Astrocyte (in vitro differentiated cells and primary cell): ENCODE measurements around the gene ADGRD1. TPM values are rescaled to one million over a fixed set of nuclear protein-coding genes. Genes with fewer than 3 reads are reported as not detected.

Experiments used
- DNase-seq: peaks from one replicate; pipeline ENCODE4 v3.0.0-alpha.2; 2010; ENCODE audit warnings: low read depth
- FAIRE-seq: peaks from 2 replicates; lab custom pipeline; 2011; peaks lifted over from hg19 to GRCh38; lab: Jason Lieb, UNC
- H2AFZ ChIP-seq: 2 replicates; pipeline ENCODE4 v1.6.0; 2012; ENCODE audit warnings: low read depth, low read length, inconsistent platforms
- H3K27ac ChIP-seq: 2 replicates; pipeline ENCODE4 v1.5.1; 2011; ENCODE audit warnings: low read depth, low read length, inconsistent platforms
- H3K27me3 ChIP-seq: 2 replicates; pipeline ENCODE4 v1.6.0; 2011; ENCODE audit warnings: low read length, inconsistent platforms; ENCODE audit not compliant: insufficient read depth
- H3K36me3 ChIP-seq: 2 replicates; pipeline ENCODE4 v1.5.1; 2011; ENCODE audit warnings: low read length, inconsistent platforms; ENCODE audit not compliant: insufficient read depth
- H3K4me1 ChIP-seq: 2 replicates; pipeline ENCODE4 v1.5.1; 2011; ENCODE audit warnings: low read length, inconsistent platforms; ENCODE audit not compliant: insufficient read depth
- H3K4me2 ChIP-seq: 2 replicates; pipeline ENCODE4 v1.6.0; 2012; ENCODE audit warnings: low read length, inconsistent platforms
- H3K4me3 ChIP-seq: 2 replicates; pipeline ENCODE4 v1.5.1; 2011; ENCODE audit warnings: low read depth, mild to moderate bottlenecking, low read length, inconsistent platforms; ENCODE audit not compliant: insufficient read depth
- H3K79me2 ChIP-seq: 2 replicates; pipeline ENCODE4 v1.6.0; 2012; ENCODE audit warnings: mild to moderate bottlenecking, low read length, inconsistent platforms; ENCODE audit not compliant: insufficient read depth
- H3K9ac ChIP-seq: 2 replicates; pipeline ENCODE4 v1.6.0; 2012; ENCODE audit warnings: mild to moderate bottlenecking, low read length, inconsistent platforms
- H3K9me3 ChIP-seq: 2 replicates; pipeline ENCODE4 v1.5.1; 2012; ENCODE audit warnings: low read depth, mild to moderate bottlenecking, low read length, inconsistent platforms; ENCODE audit not compliant: insufficient read depth
- H4K20me1 ChIP-seq: 2 replicates; pipeline ENCODE4 v1.6.0; 2012; ENCODE audit warnings: low read length, inconsistent platforms; ENCODE audit not compliant: insufficient read depth
- H3K27ac Mint-ChIP-seq: one replicate; pipeline ENCODE4 v1.8.0; 2021; ENCODE audit warnings: mild to moderate bottlenecking, mixed read lengths; ENCODE audit not compliant: unreplicated experiment
- H3K27me3 Mint-ChIP-seq: one replicate; pipeline ENCODE4 v1.8.0; 2021; ENCODE audit warnings: low read depth, mixed read lengths; ENCODE audit not compliant: unreplicated experiment
- H3K36me3 Mint-ChIP-seq: one replicate; pipeline ENCODE4 v1.8.0; 2021; ENCODE audit warnings: low read depth, mixed read lengths; ENCODE audit not compliant: unreplicated experiment
- H3K4me1 Mint-ChIP-seq: one replicate; pipeline ENCODE4 v1.8.0; 2021; ENCODE audit warnings: low read depth, mixed read lengths; ENCODE audit not compliant: unreplicated experiment
- H3K4me3 Mint-ChIP-seq: one replicate; pipeline ENCODE4 v1.8.0; 2021; ENCODE audit warnings: mild to moderate bottlenecking, moderate library complexity, mixed read lengths; ENCODE audit not compliant: unreplicated experiment
- H3K9me3 Mint-ChIP-seq: one replicate; pipeline ENCODE4 v1.8.0; 2021; ENCODE audit warnings: mild to moderate bottlenecking, mixed read lengths; ENCODE audit not compliant: unreplicated experiment
- EZH2 ChIP-seq: IDR thresholded peaks from 2 replicates; pipeline ENCODE4 v1.6.1; 2012; ENCODE audit warnings: mild to moderate bottlenecking, low read length, inconsistent platforms; ENCODE audit not compliant: insufficient read depth
- total RNA-seq: library from RNA; stranded (reverse); gene quantifications from 2 replicates; pipeline ENCODE4 v1.2.1, GENCODE V29; 2021
- TF ChIP-seq, protein P1 (sequence below): IDR thresholded peaks from 2 replicates; pipeline ENCODE4 v1.5.1; 2011; ENCODE audit warnings: low read depth, mild to moderate bottlenecking, inconsistent platforms, low read length, moderate library complexity; ENCODE audit not compliant: insufficient read depth

The ADGRD1 gene
- total RNA-seq, 1 donor from 2014 or later, result 3.0 TPM

- Histone ChIP-seq H3K4me2 (no peak overlapping the region), H3K4me1 (no peaks in the 10 kb centered on the region), H3K79me2 (no peaks in the 10 kb centered on the region), H4K20me1 (no peaks in the 10 kb centered on the region), H3K27me3 (no peaks in the 10 kb centered on the region), H3K9me3 (no peaks in the 10 kb centered on the region), H2AFZ (no peak overlapping the region), H3K4me3 (no peak overlapping the region), H3K36me3 (no peaks in the 10 kb centered on the region), H3K27ac (no peak overlapping the region), H3K9ac (no peak overlapping the region)
- FAIRE-seq, result no peak
- no peaks in the 10 kb centered on the region for H3K9me3 Mint-ChIP-seq
- H3K4me3 Mint-ChIP-seq, result no peak overlapping the region
- no peaks in the 10 kb centered on the region for H3K4me1 Mint-ChIP-seq
- H3K27me3 Mint-ChIP-seq, result peaks cover 15% of the 10 kb centered on the region
- TF ChIP-seq, protein P1, sequence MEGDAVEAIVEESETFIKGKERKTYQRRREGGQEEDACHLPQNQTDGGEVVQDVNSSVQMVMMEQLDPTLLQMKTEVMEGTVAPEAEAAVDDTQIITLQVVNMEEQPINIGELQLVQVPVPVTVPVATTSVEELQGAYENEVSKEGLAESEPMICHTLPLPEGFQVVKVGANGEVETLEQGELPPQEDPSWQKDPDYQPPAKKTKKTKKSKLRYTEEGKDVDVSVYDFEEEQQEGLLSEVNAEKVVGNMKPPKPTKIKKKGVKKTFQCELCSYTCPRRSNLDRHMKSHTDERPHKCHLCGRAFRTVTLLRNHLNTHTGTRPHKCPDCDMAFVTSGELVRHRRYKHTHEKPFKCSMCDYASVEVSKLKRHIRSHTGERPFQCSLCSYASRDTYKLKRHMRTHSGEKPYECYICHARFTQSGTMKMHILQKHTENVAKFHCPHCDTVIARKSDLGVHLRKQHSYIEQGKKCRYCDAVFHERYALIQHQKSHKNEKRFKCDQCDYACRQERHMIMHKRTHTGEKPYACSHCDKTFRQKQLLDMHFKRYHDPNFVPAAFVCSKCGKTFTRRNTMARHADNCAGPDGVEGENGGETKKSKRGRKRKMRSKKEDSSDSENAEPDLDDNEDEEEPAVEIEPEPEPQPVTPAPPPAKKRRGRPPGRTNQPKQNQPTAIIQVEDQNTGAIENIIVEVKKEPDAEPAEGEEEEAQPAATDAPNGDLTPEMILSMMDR, result no peak
- TF ChIP-seq EZH2, result no peak
- H3K36me3 Mint-ChIP-seq, result no peaks in the 10 kb centered on the region
- no peak for DNase-seq
- H3K27ac Mint-ChIP-seq, result no peak overlapping the region
These were observed 128.8 kb downstream of the ADGRD1 start for GRCh38 chr12:131082290-131083194.

DNA sequence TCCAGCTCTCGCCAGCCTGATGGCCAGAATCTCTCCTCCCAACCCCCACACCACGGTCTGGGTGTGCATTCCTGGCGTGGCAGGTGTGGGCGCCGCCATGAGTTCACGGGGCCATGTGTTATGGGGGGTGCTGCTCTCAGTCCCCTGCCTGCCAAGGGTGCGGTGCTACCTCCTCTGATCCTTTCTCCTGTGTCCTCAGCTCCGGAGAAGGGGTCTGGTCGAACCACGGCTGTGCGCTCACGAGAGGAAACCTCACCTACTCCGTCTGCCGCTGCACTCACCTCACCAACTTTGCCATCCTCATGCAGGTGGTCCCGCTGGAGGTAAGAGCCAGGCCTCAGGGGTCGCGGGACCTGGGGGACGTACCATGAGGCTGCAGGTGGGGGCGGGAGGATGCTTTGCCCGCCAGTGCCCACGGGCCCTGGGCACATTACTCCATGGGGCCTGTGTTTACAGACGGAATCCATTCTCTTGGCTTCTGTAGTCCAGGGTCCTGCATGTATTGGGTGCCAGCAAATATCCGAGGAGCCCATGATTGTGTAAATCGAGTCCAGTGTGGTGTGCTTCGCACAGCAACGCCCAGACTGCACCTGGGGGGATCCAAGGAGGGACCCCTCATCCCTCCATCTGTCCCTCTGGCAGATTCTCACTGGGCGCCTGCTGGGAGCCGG lies 130.8 kb downstream of the ADGRD1 start:
- TF ChIP-seq EZH2, result no peak
- TF ChIP-seq, protein P1, result no peak
- Histone ChIP-seq H3K79me2 (no peaks in the 10 kb centered on the region), H3K4me2 (no peak overlapping the region), H4K20me1 (no peaks in the 10 kb centered on the region), H3K27ac (no peak overlapping the region), H3K27me3 (no peaks in the 10 kb centered on the region), H3K9me3 (no peaks in the 10 kb centered on the region), H3K4me1 (no peaks in the 10 kb centered on the region), H3K4me3 (no peak overlapping the region), H3K9ac (no peak overlapping the region), H2AFZ (no peak overlapping the region), H3K36me3 (no peaks in the 10 kb centered on the region)
- Mint-ChIP-seq H3K36me3 (no peaks in the 10 kb centered on the region), H3K4me3 (no peak overlapping the region), H3K27me3 (peaks cover 16% of the 10 kb centered on the region), H3K4me1 (no peaks in the 10 kb centered on the region), H3K9me3 (no peaks in the 10 kb centered on the region), H3K27ac (no peak overlapping the region)
- FAIRE-seq, result no peak
- DNase-seq, result no peak
